HG03175 (cell line): ENCODE data around the gene CSPG4.
A peak's percentile ranks its signal among the peaks of the same experiment; 100 is the strongest.
"Not testable (repeated sequence)": the region's sequence is repeated elsewhere in the genome, so short reads cannot be mapped to it uniquely, and the experiment has no call there.

Experiments
- ATAC-seq: cut with Tn5 transposase; IDR thresholded peaks from one replicate; pipeline ENCODE4 v1.9.1; 2021; ENCODE audit warnings: mild to moderate bottlenecking, moderate library complexity; ENCODE audit not compliant: unreplicated experiment

Gene CSPG4

GRCh38 chr15:75712668-75713337 is at the start of gene CSPG4:
CSPG4 (minus strand) TSS chr15:75712848; CDS start chr15:75712755, 93 bp downstream.
- no peak for ATAC-seq

- not testable (repeated sequence) for ATAC-seq
These were observed 49.7 kb upstream of the CSPG4 start for GRCh38 chr15:75762357-75762718.

- ATAC-seq, result no peak
These were observed 49.1 kb upstream of the CSPG4 start for GRCh38 chr15:75761446-75762356.

- ATAC-seq, result no peak
These were observed 48.2 kb upstream of the CSPG4 start for GRCh38 chr15:75760704-75761435.

GRCh38 chr15:75760131-75760520 is 47.5 kb upstream of the CSPG4 start:
- not testable (repeated sequence) for ATAC-seq

- no peak for ATAC-seq
These were observed 46.9 kb upstream of the CSPG4 start for GRCh38 chr15:75759416-75760130.

- peak; percentile 87 for ATAC-seq
These were observed 45.6 kb upstream of the CSPG4 start for GRCh38 chr15:75758071-75758872.

GRCh38 chr15:75754871-75755270 is 42.2 kb upstream of the CSPG4 start:
- not testable (repeated sequence) for ATAC-seq

- no peak for ATAC-seq
These were observed 40.5 kb upstream of the CSPG4 start for GRCh38 chr15:75753145-75753544.

- no peak for ATAC-seq
These were observed 39.2 kb upstream of the CSPG4 start for GRCh38 chr15:75751891-75752290.

GRCh38 chr15:75751116-75751875 is 38.6 kb upstream of the CSPG4 start:
- ATAC-seq, result no peak

GRCh38 chr15:75750261-75751050 is 37.8 kb upstream of the CSPG4 start:
- no peak for ATAC-seq

- no peak for ATAC-seq
These were observed 37.2 kb upstream of the CSPG4 start for GRCh38 chr15:75749820-75750219.

GRCh38 chr15:75748882-75749281 is 36.2 kb upstream of the CSPG4 start:
- ATAC-seq, result not testable (repeated sequence)

GRCh38 chr15:75747121-75747520 is 34.5 kb upstream of the CSPG4 start:
- ATAC-seq, result not testable (repeated sequence)

GRCh38 chr15:75745305-75745704 is 32.7 kb upstream of the CSPG4 start:
- no peak for ATAC-seq

- ATAC-seq, result not testable (repeated sequence)
These were observed 29.7 kb upstream of the CSPG4 start for GRCh38 chr15:75742346-75742745.

- ATAC-seq, result no peak
These were observed 27.1 kb upstream of the CSPG4 start for GRCh38 chr15:75739791-75740190.
